GM23338 (cell line): ENCODE results near the gene AOAH. TPM values are rescaled to one million over a fixed set of nuclear protein-coding genes. Genes with fewer than 3 reads are reported as not detected.
A peak's percentile ranks its signal among the peaks of the same experiment; 100 is the strongest.

Experiments used
- ATAC-seq: fragments of 200-7000 bp; cut with Tn5 transposase; 3 replicates; pipeline ENCODE4 v1.9.1; 2020
- DNase-seq: peaks from one replicate; pipeline ENCODE4 v3.0.0-alpha.2; 2015; ENCODE audit warnings: low spot score
- H2AFZ ChIP-seq: fragments of 200-600 bp; sonication (generic); 2 replicates; pipeline ENCODE4 v1.8.0; 2016; ENCODE audit warnings: antibody characterized with exemption, mild to moderate bottlenecking, moderate library complexity
- H3F3A ChIP-seq: fragments of 200-600 bp; sonication (generic); replicated peaks from 2 replicates; pipeline ENCODE4 v1.8.0; 2017; ENCODE audit warnings: antibody characterized with exemption, mixed run types, low read depth
- H3K27ac ChIP-seq: fragments of 200-600 bp; sonication (generic); 2 replicates; pipeline ENCODE4 v1.6.1; 2016; ENCODE audit warnings: low read depth
- H3K27me3 ChIP-seq: fragments of 200-600 bp; sonication (generic); 2 replicates; pipeline ENCODE4 v1.8.0; 2016; ENCODE audit warnings: mild to moderate bottlenecking, mixed run types, moderate library complexity; ENCODE audit not compliant: insufficient read depth
- H3K36me3 ChIP-seq: fragments of 200-600 bp; sonication (generic); 2 replicates; pipeline ENCODE4 v1.8.0; 2016; ENCODE audit warnings: mild to moderate bottlenecking; ENCODE audit not compliant: insufficient read depth
- H3K4me1 ChIP-seq: fragments of 200-600 bp; sonication (generic); 2 replicates; pipeline ENCODE4 v1.8.0; 2016; ENCODE audit warnings: mild to moderate bottlenecking, moderate library complexity; ENCODE audit not compliant: insufficient read depth
- H3K4me2 ChIP-seq: fragments of 200-600 bp; sonication (generic); 2 replicates; pipeline ENCODE4 v1.7.1; 2017; ENCODE audit warnings: mixed run types
- H3K4me3 ChIP-seq: fragments of 200-600 bp; sonication (generic); 2 replicates; pipeline ENCODE4 v1.6.1; 2016; ENCODE audit warnings: mixed run types
- H3K79me2 ChIP-seq: fragments of 200-600 bp; sonication (generic); replicated peaks from 2 replicates; pipeline ENCODE4 v1.8.0; 2017; ENCODE audit warnings: mild to moderate bottlenecking; ENCODE audit not compliant: insufficient read depth
- H3K9me2 ChIP-seq: fragments of 200-600 bp; sonication (generic); 2 replicates; pipeline ENCODE4 v1.8.0; 2017; ENCODE audit not compliant: insufficient read depth
- H4K20me1 ChIP-seq: fragments of 200-600 bp; sonication (generic); replicated peaks from 2 replicates; pipeline ENCODE4 v1.8.0; 2017; ENCODE audit warnings: mild to moderate bottlenecking; ENCODE audit not compliant: insufficient read depth
- H3K27ac Mint-ChIP-seq: 2 replicates; pipeline ENCODE4 v1.8.0; 2020; ENCODE audit warnings: inconsistent platforms, mild to moderate bottlenecking, moderate library complexity, mixed read lengths
- H3K27me3 Mint-ChIP-seq: 3 replicates; pipeline ENCODE4 v1.8.0; 2022; ENCODE audit warnings: low read depth, mild to moderate bottlenecking, moderate library complexity, mixed read lengths, inconsistent platforms; ENCODE audit not compliant: insufficient read depth, poor library complexity
- H3K36me3 Mint-ChIP-seq: 3 replicates; pipeline ENCODE4 v1.8.0; 2021; ENCODE audit warnings: low read depth, mild to moderate bottlenecking, inconsistent platforms, moderate library complexity, mixed read lengths
- H3K4me1 Mint-ChIP-seq: 3 replicates; pipeline ENCODE4 v1.8.0; 2020; ENCODE audit warnings: mild to moderate bottlenecking, inconsistent platforms, mixed read lengths
- H3K4me3 Mint-ChIP-seq: 3 replicates; pipeline ENCODE4 v1.8.0; 2021; ENCODE audit warnings: moderate library complexity, mild to moderate bottlenecking, inconsistent platforms, mixed read lengths
- H3K9me3 Mint-ChIP-seq: 3 replicates; pipeline ENCODE4 v1.8.0; 2020; ENCODE audit warnings: moderate library complexity, mild to moderate bottlenecking, inconsistent platforms, mixed read lengths
- EZH2phosphoT487 ChIP-seq: fragments of 200-600 bp; sonication (generic); IDR thresholded peaks from one replicate; pipeline ENCODE4 v1.8.1; 2018; ENCODE audit warnings: antibody characterized with exemption; ENCODE audit not compliant: unreplicated experiment
- NANOG ChIP-seq: IDR thresholded peaks from 2 replicates; pipeline ENCODE4 v1.6.1; 2016; ENCODE audit warnings: antibody characterized with exemption, borderline replicate concordance
- ZNF331 ChIP-seq: fragments of 250-450 bp; sonication (Bioruptor Pico); IDR thresholded peaks from 2 replicates; pipeline ENCODE4 v1.5.0; 2020; ENCODE audit warnings: low read depth, mild to moderate bottlenecking, moderate library complexity
- ZNF462 ChIP-seq: fragments of 250-450 bp; sonication (Bioruptor Pico); IDR thresholded peaks from 2 replicates; pipeline ENCODE4 v1.5.0; 2020; ENCODE audit warnings: mild to moderate bottlenecking, moderate library complexity
- polyA plus RNA-seq: library from polyadenylated mRNA; unstranded; fragments of >200 nt; fragmentation: Nextera tagmentation; extraction: Ambion mirVana; gene quantifications from 2 replicates; pipeline ENCODE4 v1.2.1, GENCODE V29; 2016
- total RNA-seq: library from RNA; depleted of rRNA; stranded (reverse); fragments of >200 nt; shearing (Covaris generic); gene quantifications from 2 replicates; pipeline ENCODE4 v1.2.3, GENCODE V29; 2014

Gene AOAH
- total and polyA plus RNA-seq, 2 experiments from 2014 or later, result not detected

GRCh38 chr7:36606976-36607720 lies 117.1 kb downstream of the AOAH start:
- Mint-ChIP-seq H3K9me3 (no peaks in the 10 kb centered on the region), H3K36me3 (no peaks in the 10 kb centered on the region), H3K27ac (no peak overlapping the region), H3K4me3 (no peak overlapping the region), H3K4me1 (peaks cover 13% of the 10 kb centered on the region), H3K27me3 (peaks cover 4% of the 10 kb centered on the region)
- Histone ChIP-seq H4K20me1 (no peaks in the 10 kb centered on the region), H3K36me3 (no peaks in the 10 kb centered on the region), H3K27me3 (no peaks in the 10 kb centered on the region), H2AFZ (no peak overlapping the region; the same call in 1 of the 2 replicates), H3K4me1 (peaks cover 4% of the 10 kb centered on the region; the same call in 1 of the 2 replicates), H3K4me3 (no peak overlapping the region), H3K27ac (no peak overlapping the region), H3F3A (no peaks in the 10 kb centered on the region), H3K4me2 (no peak overlapping the region), H3K79me2 (no peaks in the 10 kb centered on the region), H3K9me2 (no peaks in the 10 kb centered on the region)
- ATAC-seq, result peak; percentile 28; the same call in 2 of the 3 replicates
- TF ChIP-seq ZNF331 (CRISPR knock-in tag) (no peak), NANOG (no peak), EZH2phosphoT487 (no peak), ZNF462 (CRISPR knock-in tag) (no peak)
- no peak for DNase-seq
